SU-DHL-6 (cell line): ENCODE data around the gene RIC1.

Experiments used
- H2AFZ ChIP-seq: fragments of 200-600 bp; sonication (generic); 2 replicates; pipeline ENCODE4 v1.6.1; 2014; ENCODE audit warnings: low read depth, mild to moderate bottlenecking, moderate library complexity, mixed read lengths, antibody characterized with exemption, low read length; ENCODE audit not compliant: severe bottlenecking
- H3F3A ChIP-seq: fragments of 200-600 bp; shearing (Covaris generic); 2 replicates; pipeline ENCODE4 v1.6.0; 2016; ENCODE audit warnings: antibody characterized with exemption, mild to moderate bottlenecking; ENCODE audit not compliant: insufficient read depth
- H3K27ac ChIP-seq: fragments of 200-600 bp; sonication (generic); 2 replicates; pipeline ENCODE4 v1.5.1; 2016; ENCODE audit warnings: low read depth, mild to moderate bottlenecking, low read length, moderate library complexity, mixed read lengths
- H3K27me3 ChIP-seq: fragments of 200-600 bp; sonication (generic), shearing (Covaris generic); 2 replicates; pipeline ENCODE4 v1.6.0; 2014; ENCODE audit warnings: mild to moderate bottlenecking, low read length
- H3K36me3 ChIP-seq: fragments of 200-600 bp; sonication (generic); 2 replicates; pipeline ENCODE4 v1.6.1; 2014; ENCODE audit warnings: mild to moderate bottlenecking, low read length, mixed read lengths
- H3K4me2 ChIP-seq: fragments of 300-600, 200-600 bp; shearing (Covaris generic), sonication (generic); 2 replicates; pipeline ENCODE4 v1.6.0; 2014; ENCODE audit warnings: low read length, low read depth, mild to moderate bottlenecking; ENCODE audit not compliant: poor library complexity, severe bottlenecking
- H3K4me3 ChIP-seq: fragments of 200-600 bp; sonication (generic); 2 replicates; pipeline ENCODE4 v1.5.1; 2014; ENCODE audit warnings: antibody characterized with exemption, low read length, mild to moderate bottlenecking, mixed read lengths; ENCODE audit not compliant: insufficient read depth, poor library complexity, severe bottlenecking
- H3K79me2 ChIP-seq: fragments of 200-600 bp; sonication (generic); 2 replicates; pipeline ENCODE4 v1.6.1; 2014; ENCODE audit warnings: mild to moderate bottlenecking, low read length, moderate library complexity; ENCODE audit not compliant: insufficient read depth
- H3K9ac ChIP-seq: fragments of 200-600 bp; sonication (generic); 2 replicates; pipeline ENCODE4 v1.7.0; 2014; ENCODE audit warnings: mild to moderate bottlenecking, low read length
- H3K9me2 ChIP-seq: fragments of 200-600 bp; sonication (generic); replicated peaks from 2 replicates; pipeline ENCODE4 v1.6.1; 2014; ENCODE audit warnings: low read length; ENCODE audit not compliant: insufficient read depth
- H3K9me3 ChIP-seq: fragments of 200-600 bp; sonication (generic); 2 replicates; pipeline ENCODE4 v1.6.1; 2014; ENCODE audit warnings: low read length, mixed read lengths; ENCODE audit not compliant: insufficient read depth
- H4K20me1 ChIP-seq: fragments of 200-600 bp; sonication (generic); 2 replicates; pipeline ENCODE4 v1.6.1; 2014; ENCODE audit warnings: low read depth, mild to moderate bottlenecking, antibody characterized with exemption, low read length, moderate library complexity, mixed read lengths
- EZH2phosphoT487 ChIP-seq: fragments of 200-600 bp; sonication (generic), shearing (Covaris generic); conservative IDR thresholded peaks from 2 replicates; pipeline ENCODE4 v1.6.1; 2018; ENCODE audit warnings: mild to moderate bottlenecking, antibody characterized with exemption, low read length, moderate library complexity, mixed read lengths
- TF ChIP-seq, protein P1 (sequence below): fragments of 200-600 bp; sonication (generic); IDR thresholded peaks from one replicate; pipeline ENCODE4 v1.5.1; 2017; ENCODE audit warnings: antibody characterized with exemption, mild to moderate bottlenecking, low read length, moderate library complexity; ENCODE audit not compliant: insufficient read depth, poor library complexity, severe bottlenecking

The RIC1 gene

DNA sequence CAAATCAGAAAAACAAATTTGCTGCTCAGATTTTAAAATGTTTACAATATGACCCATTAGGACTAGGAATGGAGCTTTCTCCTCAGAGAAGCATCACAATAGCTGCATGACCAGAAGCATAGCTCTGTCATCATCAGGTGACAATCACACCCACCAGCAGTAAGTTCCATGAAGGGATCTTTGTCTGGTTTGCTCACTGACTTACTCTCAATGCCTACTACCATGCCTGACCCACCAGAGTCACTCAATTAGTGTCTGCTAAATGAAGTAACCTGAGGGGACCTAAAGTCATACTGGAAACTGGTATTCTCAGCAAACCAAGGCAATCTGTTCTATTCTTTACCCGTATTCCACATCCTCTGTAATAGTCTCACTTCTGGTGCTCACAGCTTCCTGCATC, 196.3 kb downstream of the RIC1 start:
- H3K27me3 ChIP-seq = no peaks in the 10 kb centered on the region
- no peak overlapping the region for H3K4me3 ChIP-seq
- no peak overlapping the region for H2AFZ ChIP-seq
- no peak overlapping the region for H3K27ac ChIP-seq
- peaks cover 4% of the 10 kb centered on the region; the same call in 1 of the 2 replicates for H3K79me2 ChIP-seq
- TF ChIP-seq, protein P1, sequence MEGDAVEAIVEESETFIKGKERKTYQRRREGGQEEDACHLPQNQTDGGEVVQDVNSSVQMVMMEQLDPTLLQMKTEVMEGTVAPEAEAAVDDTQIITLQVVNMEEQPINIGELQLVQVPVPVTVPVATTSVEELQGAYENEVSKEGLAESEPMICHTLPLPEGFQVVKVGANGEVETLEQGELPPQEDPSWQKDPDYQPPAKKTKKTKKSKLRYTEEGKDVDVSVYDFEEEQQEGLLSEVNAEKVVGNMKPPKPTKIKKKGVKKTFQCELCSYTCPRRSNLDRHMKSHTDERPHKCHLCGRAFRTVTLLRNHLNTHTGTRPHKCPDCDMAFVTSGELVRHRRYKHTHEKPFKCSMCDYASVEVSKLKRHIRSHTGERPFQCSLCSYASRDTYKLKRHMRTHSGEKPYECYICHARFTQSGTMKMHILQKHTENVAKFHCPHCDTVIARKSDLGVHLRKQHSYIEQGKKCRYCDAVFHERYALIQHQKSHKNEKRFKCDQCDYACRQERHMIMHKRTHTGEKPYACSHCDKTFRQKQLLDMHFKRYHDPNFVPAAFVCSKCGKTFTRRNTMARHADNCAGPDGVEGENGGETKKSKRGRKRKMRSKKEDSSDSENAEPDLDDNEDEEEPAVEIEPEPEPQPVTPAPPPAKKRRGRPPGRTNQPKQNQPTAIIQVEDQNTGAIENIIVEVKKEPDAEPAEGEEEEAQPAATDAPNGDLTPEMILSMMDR = no peak
- TF ChIP-seq EZH2phosphoT487 = no peak
- H3K36me3 ChIP-seq = peaks cover 28% of the 10 kb centered on the region
- 0 out of 2 replicates have a peak, but pooled peaks cover 6% of the 10 kb centered on the region for H3F3A ChIP-seq
- no peaks in the 10 kb centered on the region for H4K20me1 ChIP-seq
- H3K9me3 ChIP-seq = no peaks in the 10 kb centered on the region
- H3K4me2 ChIP-seq = no peak overlapping the region
- no peak overlapping the region for H3K9ac ChIP-seq
- no peaks in the 10 kb centered on the region for H3K9me2 ChIP-seq
